GM12874 (cell line): Measurements from ENCODE around the gene DDIT4.

Experiments used
- CTCF ChIP-seq: IDR thresholded peaks from 2 replicates; pipeline ENCODE4 v1.5.1; 2011; ENCODE audit warnings: low read depth, mild to moderate bottlenecking, control low read depth, low read length, moderate library complexity; ENCODE audit not compliant: insufficient read depth

Gene DDIT4

GRCh38 chr10:72260239-72260975, 13.3 kb upstream of the DDIT4 start:
- no peak for TF ChIP-seq CTCF

- TF ChIP-seq CTCF: 0 out of 2 replicates have a peak, but pooled peaks have one; percentile 22
Measured at GRCh38 chr10:72260976-72261783, 12.5 kb upstream of the DDIT4 start.

GRCh38 chr10:72261784-72262404, 11.8 kb upstream of the DDIT4 start:
- TF ChIP-seq CTCF: no peak

GRCh38 chr10:72263613-72264241, 10.0 kb upstream of the DDIT4 start:
- TF ChIP-seq CTCF: no peak

- no peak for TF ChIP-seq CTCF
Measured at GRCh38 chr10:72264536-72264935, 9.2 kb upstream of the DDIT4 start.

- no peak for TF ChIP-seq CTCF
Measured at GRCh38 chr10:72265508-72265907, 8.2 kb upstream of the DDIT4 start.
